Neuronal stem cell (in vitro differentiated cells): Measurements from ENCODE around the gene RBM14.
"Not testable (repeated sequence)": the region's sequence is repeated elsewhere in the genome, so short reads cannot be mapped to it uniquely, and the experiment has no call there.

Experiments
- DNase-seq: peaks from one replicate; pipeline ENCODE4 v3.0.0-alpha.2; 2013; ENCODE audit warnings: low spot score
- H2AFZ ChIP-seq: one replicate; pipeline ENCODE4 v1.6.1; 2013; ENCODE audit warnings: mild to moderate bottlenecking, low read length, inconsistent platforms
- H2AK5ac ChIP-seq: 2 replicates; pipeline ENCODE4 v1.6.1; 2013; ENCODE audit warnings: low read depth, mild to moderate bottlenecking, inconsistent platforms, low read length, moderate library complexity, mixed read lengths
- H2BK120ac ChIP-seq: 2 replicates; pipeline ENCODE4 v1.6.1; 2013; ENCODE audit warnings: low read depth, mild to moderate bottlenecking, inconsistent platforms, low read length, moderate library complexity, mixed read lengths
- H2BK12ac ChIP-seq: one replicate; pipeline ENCODE4 v1.6.1; 2013; ENCODE audit warnings: low read length, inconsistent platforms
- H2BK15ac ChIP-seq: 2 replicates; pipeline ENCODE4 v1.6.1; 2013; ENCODE audit warnings: mild to moderate bottlenecking, low read length, inconsistent platforms, mixed read lengths
- H2BK5ac ChIP-seq: one replicate; pipeline ENCODE4 v1.6.1; 2013; ENCODE audit warnings: inconsistent platforms, mild to moderate bottlenecking, low read length, moderate library complexity
- H3K14ac ChIP-seq: one replicate; pipeline ENCODE4 v1.6.1; 2013; ENCODE audit warnings: low read length, inconsistent platforms
- H3K18ac ChIP-seq: 2 replicates; pipeline ENCODE4 v1.6.1; 2013; ENCODE audit warnings: low read length, inconsistent platforms
- H3K23ac ChIP-seq: 2 replicates; pipeline ENCODE4 v1.6.1; 2013; ENCODE audit warnings: low read depth, mild to moderate bottlenecking, mixed read lengths, low read length, inconsistent platforms; ENCODE audit not compliant: poor library complexity
- H3K27ac ChIP-seq: replicated peaks from 3 replicates; pipeline ENCODE4 v1.5.1; 2013; ENCODE audit warnings: low read length, inconsistent platforms
- H3K27me3 ChIP-seq, 3 experiments: 2 replicates each; pipeline ENCODE4 v1.6.1; 2013; ENCODE audit warnings: low read length in 3 of 3, mild to moderate bottlenecking in 2 of 3, inconsistent platforms in 1 of 3, low read depth in 1 of 3, mixed read lengths in 1 of 3, moderate library complexity in 1 of 3; ENCODE audit not compliant: control insufficient read depth in 3 of 3, insufficient read depth in 3 of 3
- H3K36me3 ChIP-seq, 2 donors: replicated peaks in 1 of 2; 2 replicates each; pipeline ENCODE4 v1.6.1; 2013; ENCODE audit warnings: low read length in 2 of 2; ENCODE audit not compliant: control insufficient read depth in 2 of 2, insufficient read depth in 2 of 2
- H3K4ac ChIP-seq: 2 replicates; pipeline ENCODE4 v1.6.1; 2013; ENCODE audit warnings: inconsistent platforms, mild to moderate bottlenecking, low read length, moderate library complexity
- H3K4me1 ChIP-seq, 2 donors: 1 replicate in 1 of 2; 2 replicates in 1 of 2; pipeline ENCODE4 v1.6.1; 2013; ENCODE audit warnings: low read length in 2 of 2, low read depth in 1 of 2; ENCODE audit not compliant: control insufficient read depth in 2 of 2, insufficient read depth in 1 of 2
- H3K4me2 ChIP-seq: one replicate; pipeline ENCODE4 v1.6.1; 2013; ENCODE audit warnings: mild to moderate bottlenecking, low read length, inconsistent platforms; ENCODE audit not compliant: insufficient read depth, poor library complexity, severe bottlenecking
- H3K4me3 ChIP-seq, 2 donors: 2 replicates each; pipeline ENCODE4 v1.5.1; 2013; ENCODE audit warnings: low read length in 2 of 2, mild to moderate bottlenecking in 2 of 2, inconsistent platforms in 1 of 2, moderate library complexity in 1 of 2
- H3K79me1 ChIP-seq: one replicate; pipeline ENCODE4 v1.6.1; 2013; ENCODE audit warnings: low read depth, mild to moderate bottlenecking, inconsistent platforms, low read length, moderate library complexity
- H3K9ac ChIP-seq: one replicate; pipeline ENCODE4 v1.6.1; 2013; ENCODE audit warnings: mild to moderate bottlenecking, low read depth, low read length, inconsistent platforms; ENCODE audit not compliant: poor library complexity
- H3K9me3 ChIP-seq, 2 donors: replicated peaks in 1 of 2; 2 replicates each; pipeline versions ENCODE3 to v1.6.1; 2013; ENCODE audit warnings: low read length in 2 of 2, mild to moderate bottlenecking in 2 of 2, inconsistent platforms in 1 of 2, low read depth in 1 of 2, mixed read lengths in 1 of 2, moderate library complexity in 1 of 2; ENCODE audit not compliant: control insufficient read depth in 2 of 2, insufficient read depth in 1 of 2
- H4K8ac ChIP-seq: one replicate; pipeline ENCODE4 v1.6.1; 2013; ENCODE audit warnings: low read depth, mild to moderate bottlenecking, inconsistent platforms, low read length, moderate library complexity
- H4K91ac ChIP-seq: one replicate; pipeline ENCODE4 v1.6.1; 2013; ENCODE audit warnings: low read length, low read depth, mild to moderate bottlenecking, inconsistent platforms; ENCODE audit not compliant: poor library complexity
- WGBS, 2 donors: extraction: QIAGEN DNeasy Blood & Tissue Kit; methylation state at CpG; one replicate each; pipeline ENCODE4 v1.1.7; 2013; ENCODE audit warnings: missing lambda C conversion rate in 2 of 2, mixed read lengths in 1 of 2; ENCODE audit not compliant: insufficient read length in 2 of 2, insufficient replicate concordance in 1 of 2; ENCODE audit errors: extremely low coverage in 2 of 2; 5-methylcytosine and 5-hydroxymethylcytosine counted together

Gene RBM14

DNA sequence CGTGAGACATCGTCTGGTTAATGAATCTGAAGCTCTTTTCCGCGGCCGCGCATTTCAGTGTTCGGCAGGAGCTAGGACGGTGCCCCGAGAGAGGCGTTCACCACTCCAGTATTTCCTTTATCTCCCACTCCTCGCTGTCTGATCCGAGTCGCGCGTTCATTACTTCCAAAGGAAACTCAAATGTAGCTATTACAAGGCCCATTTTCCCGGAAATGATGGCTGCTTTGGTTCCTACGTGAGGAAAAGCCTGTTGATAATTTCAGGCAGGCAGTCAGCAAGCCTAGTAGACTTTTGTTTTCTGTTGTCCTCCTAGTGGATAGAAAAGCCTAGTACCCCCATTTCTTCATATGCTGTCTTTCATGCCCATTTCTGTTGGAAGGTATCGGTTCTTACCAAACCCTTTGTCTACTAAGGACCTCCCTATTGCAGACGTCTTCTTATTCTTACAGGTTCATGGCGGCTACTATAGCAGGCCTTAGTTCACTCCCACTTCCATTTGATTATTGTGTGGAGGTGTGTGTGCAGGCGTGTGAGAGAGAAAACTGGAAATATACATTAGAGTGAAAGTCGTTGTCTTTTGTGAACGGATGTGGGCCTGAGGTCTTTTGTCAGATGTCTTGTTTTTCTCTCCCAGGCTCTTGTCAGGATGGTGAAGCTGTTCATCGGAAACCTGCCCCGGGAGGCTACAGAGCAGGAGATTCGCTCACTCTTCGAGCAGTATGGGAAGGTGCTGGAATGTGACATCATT, 22.8 kb downstream of the RBM14 start:
- Histone ChIP-seq H3K36me3 (peaks cover 26 to 76% of the 10 kb centered on the region in 2 donors), H2BK12ac (no peak overlapping the region), H2BK15ac (no peak overlapping the region), H2AFZ (peak overlapping the region; percentile 67), H2AK5ac (no peak overlapping the region), H3K27ac (peak overlapping the region; percentile 79), H3K9me3 (no peaks in the 10 kb centered on the region), H3K4me3 (peak overlapping the region; percentile 93), H4K8ac (no peak overlapping the region), H3K4me1 (peaks cover 14 to 32% of the 10 kb centered on the region in 2 donors), H3K18ac (peak overlapping the region; percentile 8), H3K23ac (no peak overlapping the region), H3K14ac (no peak overlapping the region), H3K79me1 (peaks cover 6% of the 10 kb centered on the region), H3K27me3 (no peaks in the 10 kb centered on the region), H3K9ac (no peak overlapping the region), H4K91ac (no peak overlapping the region), H2BK5ac (no peak overlapping the region), H3K4me2 (peak overlapping the region; percentile 78), H3K4ac (no peak overlapping the region), H2BK120ac (no peak overlapping the region)
- no CpG with 5 or more reads among the region's 27 CpGs for WGBS, 2 donors
- no peak for DNase-seq

DNA sequence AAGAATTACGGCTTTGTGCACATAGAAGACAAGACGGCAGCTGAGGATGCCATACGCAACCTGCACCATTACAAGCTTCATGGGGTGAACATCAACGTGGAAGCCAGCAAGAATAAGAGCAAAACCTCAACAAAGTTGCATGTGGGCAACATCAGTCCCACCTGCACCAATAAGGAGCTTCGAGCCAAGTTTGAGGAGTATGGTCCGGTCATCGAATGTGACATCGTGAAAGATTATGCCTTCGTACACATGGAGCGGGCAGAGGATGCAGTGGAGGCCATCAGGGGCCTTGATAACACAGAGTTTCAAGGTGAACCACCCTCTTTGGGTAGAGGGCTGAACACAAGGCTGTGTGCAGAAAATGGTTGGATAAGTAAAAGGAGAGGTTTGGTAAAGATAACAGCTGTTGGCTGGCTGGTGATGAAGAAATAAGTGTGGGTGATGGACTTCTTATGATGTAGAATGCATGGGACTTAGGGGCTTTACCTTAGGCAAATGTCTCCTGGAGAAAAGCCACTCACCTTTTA, 23.4 kb downstream of the RBM14 start:
- not testable (repeated sequence) for H2BK12ac ChIP-seq, H3K23ac ChIP-seq, H2BK15ac ChIP-seq, H3K79me1 ChIP-seq, H2BK120ac ChIP-seq, H3K14ac ChIP-seq, H3K9ac ChIP-seq, H3K9me3 ChIP-seq, H4K8ac ChIP-seq, H3K27me3 ChIP-seq, H2AFZ ChIP-seq, H3K27ac ChIP-seq, H3K18ac ChIP-seq, H2BK5ac ChIP-seq, H2AK5ac ChIP-seq, H4K91ac ChIP-seq, H3K4ac ChIP-seq, DNase-seq
- Histone ChIP-seq H3K4me3 (peak overlapping the region in 1 of 2 donors; percentile 93), H3K4me1 (peaks cover 14 to 32% of the 10 kb centered on the region in 2 donors), H3K4me2 (peak overlapping the region; percentile 78), H3K36me3 (peaks cover 27 to 76% of the 10 kb centered on the region in 2 donors)
- no CpG with 5 or more reads among the region's 10 CpGs for WGBS, 2 donors

DNA sequence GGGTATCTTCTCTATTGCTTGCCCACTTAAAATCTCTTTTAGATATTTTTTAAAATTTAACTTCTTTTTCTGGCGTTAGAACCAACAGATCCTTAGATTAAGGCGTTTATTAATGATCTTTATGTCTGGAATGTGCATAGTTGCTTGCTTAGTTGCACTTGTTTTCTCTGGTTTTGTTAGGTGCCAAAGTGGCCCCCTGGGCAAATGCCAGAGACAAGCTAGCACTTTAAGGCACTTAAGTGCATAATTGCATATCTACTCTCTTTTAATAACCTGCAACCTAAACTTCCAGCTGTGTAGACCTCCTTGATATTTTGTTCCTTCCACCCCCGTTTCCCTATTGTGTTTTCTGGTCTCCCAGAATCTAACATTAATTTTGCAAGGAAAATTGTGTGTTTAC, 25.4 kb downstream of the RBM14 start:
- H2AFZ ChIP-seq = no peak overlapping the region
- H3K27me3 ChIP-seq = no peaks in the 10 kb centered on the region
- peak overlapping the region; percentile 19 for H3K4me2 ChIP-seq
- H3K18ac ChIP-seq = no peak overlapping the region
- no peak overlapping the region for H2BK12ac ChIP-seq
- DNase-seq = no peak
- no peak overlapping the region for H3K23ac ChIP-seq
- H4K91ac ChIP-seq = no peak overlapping the region
- no peak overlapping the region for H3K14ac ChIP-seq
- peaks cover 44 to 81% of the 10 kb centered on the region in 2 donors for H3K36me3 ChIP-seq
- no peak overlapping the region for H3K4ac ChIP-seq
- H2BK5ac ChIP-seq = no peak overlapping the region
- H3K79me1 ChIP-seq = peaks cover 6% of the 10 kb centered on the region
- no peak overlapping the region for H3K27ac ChIP-seq
- H3K4me3 ChIP-seq = peak overlapping the region in 1 of 2 donors; percentile 31
- no peak overlapping the region for H2BK120ac ChIP-seq
- peaks cover 14 to 32% of the 10 kb centered on the region in 2 donors for H3K4me1 ChIP-seq
- H3K9ac ChIP-seq = no peak overlapping the region
- no CpG with 5 or more reads among the region's 3 CpGs for WGBS, 2 donors
- H2BK15ac ChIP-seq = no peak overlapping the region
- no peak overlapping the region for H4K8ac ChIP-seq
- H2AK5ac ChIP-seq = no peak overlapping the region
- no peaks in the 10 kb centered on the region for H3K9me3 ChIP-seq

DNA sequence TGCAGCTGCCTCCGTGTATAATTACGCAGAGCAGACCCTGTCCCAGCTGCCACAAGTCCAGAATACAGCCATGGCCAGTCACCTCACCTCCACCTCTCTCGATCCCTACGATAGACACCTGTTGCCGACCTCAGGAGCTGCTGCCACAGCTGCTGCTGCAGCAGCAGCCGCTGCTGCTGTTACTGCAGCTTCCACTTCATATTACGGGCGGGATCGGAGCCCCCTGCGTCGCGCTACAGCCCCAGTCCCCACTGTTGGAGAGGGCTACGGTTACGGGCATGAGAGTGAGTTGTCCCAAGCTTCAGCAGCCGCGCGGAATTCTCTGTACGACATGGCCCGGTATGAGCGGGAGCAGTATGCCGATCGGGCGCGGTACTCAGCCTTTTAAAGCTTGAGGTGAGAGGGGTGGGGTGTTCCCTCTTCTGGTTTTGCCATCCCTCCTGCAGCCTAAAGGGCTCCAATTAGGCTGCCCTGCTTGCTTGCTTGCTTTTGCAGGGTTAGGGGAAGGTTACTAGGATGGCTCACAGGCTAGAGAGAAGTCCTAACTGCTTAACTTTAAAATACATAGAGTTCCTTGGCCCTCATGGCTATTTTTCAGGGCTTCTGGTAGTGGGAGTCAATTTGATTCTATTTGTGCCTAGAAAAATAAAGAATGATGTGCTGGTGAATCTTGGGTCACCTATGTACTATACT, 27.5 kb downstream of the RBM14 start:
- Histone ChIP-seq H4K91ac (no peak overlapping the region), H3K4me2 (peak overlapping the region; percentile 39), H2BK12ac (no peak overlapping the region), H3K9ac (peak overlapping the region; percentile 18), H3K27me3 (no peaks in the 10 kb centered on the region), H4K8ac (no peak overlapping the region), H3K9me3 (no peaks in the 10 kb centered on the region), H3K4ac (no peak overlapping the region), H3K4me3 (no peak overlapping the region), H3K27ac (no peak overlapping the region), H3K14ac (no peak overlapping the region), H3K4me1 (peaks cover 14 to 25% of the 10 kb centered on the region in 2 donors), H2BK5ac (no peak overlapping the region), H2AFZ (no peak overlapping the region), H3K23ac (peak overlapping the region; percentile 81), H2BK120ac (no peak overlapping the region), H2AK5ac (no peak overlapping the region), H3K36me3 (peaks cover 52 to 99% of the 10 kb centered on the region in 2 donors), H3K79me1 (peaks cover 6% of the 10 kb centered on the region), H3K18ac (no peak overlapping the region), H2BK15ac (no peak overlapping the region)
- no peak for DNase-seq
- no CpG with 5 or more reads among the region's 24 CpGs for WGBS, 2 donors
